Prostate gland (tissue), 2 donors: ENCODE data around the gene PNO1.

Source experiments
- CTCF ChIP-seq, 4 experiments: fragments of 200-600 bp in 2 of 4; fragments of 450-650 bp in 2 of 4; sonication (generic) in 2 of 4; IDR thresholded peaks; 1 replicate in 3 of 4; 2 replicates in 1 of 4; pipeline ENCODE4 v1.5.1; 2016 to 2019; ENCODE audit warnings: antibody characterized with exemption in 4 of 4, mild to moderate bottlenecking in 2 of 4, moderate library complexity in 2 of 4
- POLR2A ChIP-seq: fragments of 450-650 bp; IDR thresholded peaks from one replicate; pipeline ENCODE4 v1.6.1; 2016; ENCODE audit warnings: antibody characterized with exemption, mild to moderate bottlenecking

- no peak for TF ChIP-seq POLR2A
- TF ChIP-seq CTCF (IDR thresholded peaks at IDR 0.05) = no peak
Measured at GRCh38 chr2:68216454-68217310, 59.0 kb downstream of the PNO1 start.
